Measurements from ENCODE around the gene MREG.

The MREG gene

GRCh38 chr2:215918901-215919599, 94.3 kb downstream of the MREG start:
- DNase-seq (ENCODE audit: low read depth in 3 of 3), result no peak

GRCh38 chr2:215917953-215918620, 95.3 kb downstream of the MREG start:
- no peak for DNase-seq (ENCODE audit: low read depth in 3 of 3)

DNA sequence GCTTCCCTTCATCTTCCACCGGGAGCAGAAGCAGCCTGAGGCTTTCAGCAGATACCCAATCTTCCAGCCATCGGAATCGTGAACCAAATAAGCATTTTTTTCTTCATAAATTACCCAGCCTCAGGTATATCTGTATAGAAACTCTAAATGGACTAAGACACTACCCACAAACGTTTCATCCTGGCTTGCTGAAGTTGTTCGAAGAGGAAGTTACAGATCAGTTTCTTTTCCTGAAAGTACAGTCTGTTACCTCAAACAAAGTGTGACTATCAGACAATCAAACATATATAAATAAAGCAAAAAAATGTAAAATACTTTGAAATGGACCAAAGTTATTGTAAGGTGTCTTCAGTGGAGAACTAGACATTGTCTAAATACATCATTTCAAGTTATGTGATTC, 97.9 kb downstream of the MREG start:
- no peak for DNase-seq (ENCODE audit: low read depth in 3 of 3)

DNA sequence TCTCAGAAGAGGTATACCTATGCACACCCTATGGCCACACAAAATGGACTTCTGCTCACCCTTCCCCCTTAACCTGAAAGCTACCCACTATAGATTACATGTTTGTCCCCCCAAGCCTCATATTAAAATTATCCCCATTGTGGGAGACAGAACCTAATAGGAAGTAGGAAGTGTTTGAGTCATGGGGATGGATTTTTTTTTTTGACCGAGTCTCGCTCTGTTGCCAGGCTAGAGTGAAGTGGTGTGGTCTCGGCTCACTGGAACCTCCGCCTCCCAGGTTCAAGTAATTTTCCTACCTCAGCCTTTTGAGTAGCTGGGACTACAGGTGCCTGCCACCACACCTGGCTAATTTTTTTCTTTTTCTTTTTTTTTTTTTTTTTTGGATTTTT, 98.6 kb downstream of the MREG start:
- DNase-seq (ENCODE audit: low read depth in 3 of 3), result no peak

DNA sequence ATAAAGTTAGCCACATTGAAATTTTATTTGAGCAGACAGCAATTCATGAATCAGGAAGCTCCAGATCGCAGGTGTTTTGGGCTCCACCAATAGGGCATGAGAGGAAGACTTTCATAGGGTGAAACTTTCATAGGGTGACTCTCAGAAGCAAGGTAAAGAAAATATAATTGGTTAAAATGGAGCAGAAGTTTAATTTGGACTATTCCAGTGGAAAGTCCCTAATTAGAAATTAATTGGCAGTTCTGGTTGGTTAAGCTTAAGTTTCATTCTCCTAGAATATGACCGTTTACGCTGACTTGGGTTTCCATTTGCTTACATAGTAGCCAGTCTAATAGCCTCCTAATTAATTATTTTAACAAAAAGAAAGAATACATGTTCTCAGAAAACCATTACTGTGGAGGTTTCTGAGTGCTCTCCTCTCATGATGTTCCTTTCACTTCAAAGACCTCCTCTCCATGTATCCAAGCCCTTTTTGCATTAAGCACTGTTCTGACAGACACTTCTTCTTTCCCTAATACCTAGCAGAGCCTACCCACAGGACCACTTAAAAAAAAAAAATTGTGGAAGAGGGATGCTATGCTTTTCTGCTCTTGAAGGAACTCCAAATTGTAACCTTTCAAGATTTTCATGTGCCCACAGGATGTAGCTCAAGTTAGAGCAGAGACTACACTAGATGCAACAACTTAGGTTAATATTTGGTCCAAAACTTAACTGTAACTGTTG, 99.1 kb downstream of the MREG start:
- no peak for DNase-seq (ENCODE audit: low read depth in 3 of 3)

- DNase-seq (ENCODE audit: low read depth in 3 of 3), result no peak
Measured at GRCh38 chr2:215912299-215912842, 101.0 kb downstream of the MREG start.

DNA sequence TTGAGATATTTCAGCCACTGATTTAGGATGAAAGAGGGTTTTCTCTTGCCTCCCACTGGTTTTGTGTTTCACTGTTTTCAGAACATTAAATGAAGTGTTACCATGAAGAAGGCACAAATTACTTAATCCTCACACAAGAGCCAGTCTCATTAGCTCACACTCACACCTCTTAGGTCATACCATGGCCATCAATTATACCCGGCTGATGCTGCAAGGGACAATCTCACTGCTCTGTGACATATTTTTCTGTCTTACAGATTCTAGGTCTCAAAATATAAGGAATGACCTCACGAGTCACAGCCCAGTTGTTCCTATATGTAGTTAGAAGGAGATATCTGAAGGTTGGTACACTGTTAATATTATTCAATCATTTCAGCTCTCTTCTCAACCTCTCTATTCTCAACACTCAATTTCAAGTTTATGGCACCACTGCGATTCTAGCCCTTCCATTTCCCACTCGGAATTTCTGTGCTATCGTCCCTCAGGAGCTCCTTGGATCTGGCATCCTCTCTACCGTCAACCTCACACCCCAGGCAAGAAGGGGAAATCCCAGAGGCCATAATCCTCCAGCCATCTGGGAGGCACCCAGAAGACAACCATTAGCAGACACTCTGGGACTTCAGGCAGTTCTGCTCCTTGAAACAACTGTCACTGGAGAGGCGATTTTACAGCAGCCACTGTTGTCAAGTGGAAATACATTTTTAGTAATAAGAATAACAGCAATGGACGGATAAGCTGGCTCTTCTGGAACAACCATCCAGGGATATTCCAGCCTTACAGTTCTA, 101.9 kb downstream of the MREG start:
- no peak for DNase-seq (ENCODE audit: low read depth in 3 of 3)

DNA sequence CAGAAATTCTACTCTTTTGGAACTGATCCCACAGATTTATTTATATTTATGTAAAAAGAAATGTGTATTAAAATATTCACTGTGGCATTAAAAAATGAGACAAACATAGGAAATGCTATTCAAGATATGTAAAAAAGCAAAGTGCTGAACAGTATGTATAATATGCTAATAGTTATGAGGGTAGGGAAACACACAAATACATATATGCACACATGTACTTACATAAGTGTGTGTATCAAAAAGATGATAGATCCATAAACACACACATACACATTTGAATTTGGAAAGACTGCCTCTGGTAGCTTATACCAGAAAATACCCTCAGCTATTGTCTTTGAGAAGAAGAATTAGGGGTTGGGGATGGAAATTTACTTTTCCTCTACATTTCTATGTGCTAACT, 103.2 kb downstream of the MREG start:
- DNase-seq (ENCODE audit: low read depth in 3 of 3), result no peak

DNA sequence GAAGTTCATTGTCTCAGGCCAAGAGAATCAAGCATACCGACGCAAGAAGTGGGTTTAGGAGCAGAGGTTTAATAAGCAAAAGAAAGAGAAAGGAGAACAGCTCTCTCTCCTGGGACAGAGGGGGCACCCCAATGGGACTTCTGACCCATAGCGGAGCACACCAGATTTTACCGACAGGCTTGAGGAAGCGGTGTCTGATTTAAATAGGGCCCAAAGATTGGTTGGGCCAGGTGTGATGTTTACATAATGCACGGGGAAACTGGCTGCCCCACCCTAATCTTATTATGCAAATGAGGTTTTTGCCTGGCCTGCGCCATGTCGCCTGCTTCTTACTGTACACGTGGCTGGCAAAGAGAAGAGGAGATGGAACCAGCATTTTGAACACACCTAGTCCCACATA, 106.2 kb downstream of the MREG start:
- DNase-seq (ENCODE audit: low read depth in 3 of 3), result no peak

- DNase-seq (ENCODE audit: low read depth in 3 of 3), result no peak
Measured at GRCh38 chr2:215906458-215906857, 106.9 kb downstream of the MREG start.

GRCh38 chr2:215905691-215906090, 107.7 kb downstream of the MREG start:
- DNase-seq (ENCODE audit: low read depth in 3 of 3), result no peak

GRCh38 chr2:215904101-215904500, 109.2 kb downstream of the MREG start:
- no peak for DNase-seq (ENCODE audit: low read depth in 3 of 3)

- no peak for DNase-seq (ENCODE audit: low read depth in 3 of 3)
Measured at GRCh38 chr2:215903203-215903602, 110.1 kb downstream of the MREG start.

DNA sequence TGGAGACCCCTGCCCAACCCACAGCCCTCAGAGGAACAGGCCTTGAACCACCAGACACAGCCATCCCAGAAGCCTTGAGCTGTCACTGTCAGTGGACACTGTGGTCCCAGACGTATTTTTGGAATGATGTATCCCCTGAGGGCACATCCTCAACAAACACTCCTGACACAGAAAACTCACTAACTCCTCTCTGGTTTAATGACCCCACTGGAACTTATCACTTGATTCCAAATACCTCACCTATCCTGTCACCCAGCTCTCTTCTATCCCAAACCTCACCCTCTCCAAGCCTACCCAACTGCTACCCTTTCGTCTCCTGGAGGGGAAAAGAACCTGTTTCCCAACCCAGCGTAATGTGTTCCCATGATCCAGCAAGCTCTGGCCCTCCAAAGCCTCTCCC, 111.6 kb downstream of the MREG start:
- no peak for DNase-seq (ENCODE audit: low read depth in 3 of 3)

DNA sequence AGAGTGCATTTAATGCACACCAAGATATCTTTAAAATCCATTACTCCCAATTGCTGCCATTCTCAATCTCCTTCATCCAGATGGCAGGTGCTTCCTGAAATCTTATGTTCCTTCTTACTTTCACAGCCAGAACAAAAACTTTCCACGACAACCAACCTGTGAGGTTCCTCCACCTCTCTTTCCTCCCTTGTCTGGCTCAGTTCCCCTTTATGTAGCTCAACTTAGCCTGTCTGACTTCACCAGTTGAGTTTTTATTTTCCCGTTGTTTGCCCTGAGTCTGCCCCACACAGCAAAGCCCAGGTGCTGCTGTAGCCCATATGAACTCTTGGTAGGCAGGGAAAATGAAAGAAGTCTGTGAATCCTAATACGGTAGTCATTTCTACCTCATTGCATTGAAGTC, 112.5 kb downstream of the MREG start:
- DNase-seq (ENCODE audit: low read depth in 3 of 3), result no peak

GRCh38 chr2:215900203-215900611, 113.1 kb downstream of the MREG start:
- no peak for DNase-seq (ENCODE audit: low read depth in 3 of 3)

DNA sequence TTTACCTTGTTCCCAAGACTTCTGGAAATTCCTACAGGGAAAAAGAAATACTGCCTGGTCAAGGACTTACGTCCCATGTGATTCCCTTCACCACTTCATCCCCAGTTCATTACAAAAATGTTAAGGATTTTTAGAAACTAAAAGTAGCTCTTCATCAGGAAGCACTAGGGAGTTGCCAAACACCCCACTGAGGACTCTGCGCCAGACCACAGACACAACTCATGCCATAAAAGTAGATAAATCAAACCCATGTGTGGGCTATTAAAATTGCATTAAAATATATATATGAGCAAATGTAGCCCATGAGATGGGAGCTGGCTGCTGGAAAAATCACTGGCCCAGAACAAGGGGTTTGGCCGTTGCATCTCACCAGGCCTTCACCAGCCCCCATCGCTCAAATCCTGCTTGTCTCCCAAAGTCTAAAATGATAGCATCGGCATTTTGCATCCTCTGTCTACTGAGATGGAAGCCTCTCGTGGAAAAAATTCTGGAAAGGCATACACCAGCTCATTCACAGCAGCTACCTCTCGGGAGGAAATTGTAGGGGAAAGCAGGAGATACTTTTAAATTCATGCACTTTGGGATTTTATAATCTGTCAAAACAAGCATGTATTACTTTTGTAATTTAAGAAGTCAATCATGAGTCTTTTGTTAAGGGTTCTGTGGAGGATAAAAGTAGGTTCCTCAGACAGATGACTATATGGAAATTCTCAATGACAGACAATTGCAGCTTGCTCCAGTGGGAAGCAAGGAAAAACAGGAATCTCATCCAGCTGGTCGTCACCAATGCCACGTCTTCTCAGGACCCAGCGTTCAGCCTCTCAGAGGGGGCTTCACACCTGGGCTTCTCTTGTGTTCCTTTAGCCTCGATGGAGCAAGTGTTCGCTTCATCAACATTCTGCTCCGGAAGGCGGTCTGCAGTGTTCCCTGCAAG, 113.9 kb downstream of the MREG start:
- DNase-seq (ENCODE audit: low read depth in 3 of 3), result no peak

DNA sequence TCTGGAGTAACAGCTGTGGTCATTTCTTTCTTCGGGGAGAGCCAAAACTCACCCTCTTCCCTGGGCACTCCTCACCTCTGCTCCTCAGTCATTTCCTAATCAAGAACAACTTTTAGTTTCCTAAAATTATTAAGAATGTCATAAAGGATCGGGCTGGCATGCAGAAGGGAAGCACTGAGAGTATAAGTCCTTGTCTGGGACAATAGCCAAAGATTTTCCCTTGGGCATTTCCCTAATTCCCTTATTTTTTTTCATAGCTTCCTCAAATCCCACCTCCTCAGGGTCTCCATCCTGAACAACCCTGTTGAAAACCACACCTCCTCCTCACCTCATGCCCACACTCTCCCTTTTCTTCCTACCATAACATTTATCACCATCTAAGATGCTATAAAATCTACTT, 115.0 kb downstream of the MREG start:
- DNase-seq (ENCODE audit: low read depth in 3 of 3), result no peak

DNA sequence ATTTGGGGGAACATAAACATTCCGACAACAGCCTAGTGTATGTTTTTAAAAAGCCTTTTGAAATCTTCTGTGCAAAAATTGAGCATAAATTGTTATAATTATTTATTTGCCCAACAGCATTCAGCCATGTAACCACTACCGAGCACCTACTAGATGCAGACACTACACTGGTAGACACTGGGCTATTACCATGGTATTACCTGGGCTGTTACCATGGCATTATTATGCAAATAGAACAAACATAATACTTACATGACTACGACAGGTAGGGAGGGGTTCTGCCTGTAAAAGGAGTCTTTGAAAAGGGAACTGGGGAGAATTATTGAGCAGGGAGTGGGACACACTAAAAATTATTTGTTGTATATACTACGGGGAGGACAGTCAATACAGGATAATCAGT, 116.4 kb downstream of the MREG start:
- DNase-seq (ENCODE audit: low read depth in 3 of 3), result no peak

DNA sequence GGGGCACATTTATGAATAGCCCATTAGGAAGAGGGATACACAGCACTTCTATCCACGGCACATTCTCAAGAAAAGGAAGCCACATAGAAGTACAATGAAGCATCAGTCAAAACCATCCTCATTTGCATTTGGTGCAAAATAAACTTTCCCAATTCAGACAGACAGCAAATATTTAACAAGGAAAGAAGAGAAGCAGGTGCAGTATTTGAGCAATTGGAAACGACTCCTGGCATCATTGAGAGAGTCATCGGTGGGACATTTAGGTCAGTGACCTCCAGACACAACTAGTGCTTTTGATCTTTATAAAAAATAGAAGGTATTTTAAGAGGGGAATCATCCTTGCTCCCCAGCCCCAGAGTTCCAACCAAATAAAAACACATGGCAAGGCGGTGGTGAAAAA, 118.0 kb downstream of the MREG start:
- no peak for DNase-seq (ENCODE audit: low read depth in 3 of 3)

All from stimulated activated CD4-positive, alpha-beta T cell treated with anti-CD3 and anti-CD28 coated beads, TNF-alpha, amount 100 ng/mL, for 48 hours (primary cell).